Stimulated activated CD8-positive, alpha-beta memory T cell treated with anti-CD3 and anti-CD28 coated beads, Interleukin-2, amount 100 ng/mL, for 48 hours (primary cell): ENCODE results near the gene ADCK2.
"Not testable (repeated sequence)": the region's sequence is repeated elsewhere in the genome, so short reads cannot be mapped to it uniquely, and the experiment has no call there.

Source experiments
- DNase-seq, 2 donors: peaks; one replicate each; pipeline ENCODE4 v3.0.0-alpha.2; 2020; ENCODE audit warnings: low read depth in 2 of 2

Gene ADCK2

DNA sequence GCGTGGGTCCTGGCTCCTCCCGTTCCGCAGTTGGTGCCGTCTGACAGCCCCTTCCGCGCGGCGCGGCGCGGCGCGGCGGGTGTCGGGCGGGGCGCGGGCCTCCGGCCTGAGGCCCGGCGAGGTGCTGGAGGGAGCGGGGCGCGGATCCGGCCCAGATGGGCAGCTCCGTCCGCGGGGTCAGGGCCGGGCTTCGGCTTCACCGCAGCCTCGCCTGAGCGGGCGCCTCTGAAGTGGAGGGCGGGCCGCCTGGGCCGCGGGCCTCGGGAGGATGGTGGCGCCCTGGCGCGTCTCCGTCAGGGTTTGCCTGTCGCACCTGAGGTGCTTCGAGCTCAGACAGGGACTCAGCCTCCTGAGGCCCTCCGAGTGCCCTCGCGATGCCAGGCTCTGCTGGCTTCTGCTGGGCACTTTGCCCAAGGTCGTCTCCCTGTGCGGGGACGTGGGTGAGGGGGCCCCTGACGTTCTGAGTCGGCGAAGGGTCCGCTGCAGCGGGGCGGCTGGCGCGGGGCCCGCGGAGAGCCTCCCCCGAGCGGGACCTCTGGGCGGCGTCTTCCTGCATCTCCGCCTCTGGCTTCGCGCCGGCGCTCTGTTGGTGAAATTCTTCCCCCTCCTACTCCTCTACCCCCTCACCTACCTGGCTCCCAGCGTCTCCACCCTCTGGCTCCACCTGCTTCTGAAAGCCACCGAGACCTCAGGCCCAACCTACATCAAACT, 473 bp downstream of the ADCK2 start:
- peak; percentile 27 to 29 for DNase-seq

DNA sequence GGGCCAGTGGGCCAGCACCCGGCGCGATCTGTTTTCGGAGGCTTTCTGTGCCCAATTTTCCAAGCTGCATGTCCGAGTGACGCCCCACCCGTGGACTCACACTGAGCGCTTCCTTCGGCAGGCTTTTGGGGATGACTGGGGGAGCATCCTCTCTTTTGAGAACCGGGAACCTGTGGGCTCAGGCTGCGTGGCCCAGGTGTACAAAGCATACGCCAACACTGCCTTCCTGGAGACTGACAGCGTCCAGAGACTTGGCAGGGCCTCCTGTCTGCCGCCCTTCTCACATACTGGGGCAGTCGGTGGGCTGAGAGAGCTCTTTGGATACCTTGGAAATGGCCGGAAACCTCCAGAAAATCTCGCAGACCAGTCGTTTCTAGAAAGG, 1.0 kb downstream of the ADCK2 start:
- DNase-seq, result no peak

DNA sequence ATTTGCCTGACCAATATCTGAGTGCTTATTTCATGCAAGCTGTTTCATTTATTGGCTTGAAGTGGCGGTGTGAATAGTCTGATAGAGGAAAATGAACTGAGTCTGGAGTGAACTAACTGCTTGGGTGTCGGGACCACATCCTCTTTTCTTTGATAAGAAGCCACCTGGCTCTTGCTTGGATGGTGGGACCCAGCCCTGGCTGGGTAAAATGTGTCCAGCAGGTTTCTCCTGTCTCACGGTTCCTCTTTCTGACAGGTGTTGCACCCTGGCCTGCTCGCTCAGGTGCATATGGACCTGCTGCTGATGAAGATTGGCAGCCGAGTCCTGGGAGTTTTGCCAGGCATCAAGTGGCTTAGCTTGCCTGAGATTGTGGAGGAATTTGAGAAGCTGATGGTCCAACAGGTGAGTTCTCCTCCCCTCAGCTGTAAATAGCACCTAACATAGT, 1.6 kb downstream of the ADCK2 start:
- no peak for DNase-seq

DNA sequence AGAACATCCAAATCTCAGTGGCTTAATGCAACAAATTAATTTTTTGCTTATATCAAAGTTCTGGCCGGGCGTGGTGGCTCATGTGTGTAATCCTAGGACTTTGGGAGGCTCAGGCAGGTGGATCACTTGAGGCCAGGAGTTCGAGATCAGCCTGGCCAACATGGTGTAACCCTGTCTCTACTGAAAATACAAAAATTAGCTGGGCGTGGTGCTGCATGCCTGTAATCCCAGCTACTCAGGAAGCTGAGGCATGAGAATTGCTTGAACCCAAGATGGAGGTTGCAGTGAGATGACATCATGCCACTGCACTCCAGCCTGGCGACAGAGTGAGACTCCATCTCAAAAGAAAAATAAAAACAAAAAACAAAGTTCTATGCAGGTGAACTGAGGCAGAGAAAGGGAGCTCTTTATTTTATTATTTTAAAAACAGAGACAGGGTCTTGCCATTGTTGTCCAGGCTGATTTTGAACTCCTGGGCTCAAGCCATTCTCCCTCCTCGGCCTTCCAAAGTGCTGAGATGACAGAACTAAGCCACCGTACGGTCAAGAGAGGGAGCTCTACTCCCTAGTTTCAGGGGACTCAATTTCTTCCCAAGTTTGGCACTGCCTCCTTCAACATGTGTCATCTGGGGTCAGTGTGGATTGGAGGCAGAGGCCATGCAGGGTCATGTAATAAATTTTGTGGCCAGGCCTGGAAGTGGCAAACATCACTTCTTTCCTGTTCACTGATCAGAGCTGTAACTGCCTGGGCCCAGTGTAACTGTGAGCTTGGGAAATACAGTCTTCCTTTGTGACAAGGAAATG, 2.4 kb downstream of the ADCK2 start:
- no peak for DNase-seq

- no peak for DNase-seq
These were observed 3.0 kb downstream of the ADCK2 start for GRCh38 chr7:140675726-140676125.

- DNase-seq, result no peak
These were observed 3.6 kb downstream of the ADCK2 start for GRCh38 chr7:140676306-140676705.

- DNase-seq, result not testable (repeated sequence)
These were observed 4.2 kb downstream of the ADCK2 start for GRCh38 chr7:140676956-140677355.

DNA sequence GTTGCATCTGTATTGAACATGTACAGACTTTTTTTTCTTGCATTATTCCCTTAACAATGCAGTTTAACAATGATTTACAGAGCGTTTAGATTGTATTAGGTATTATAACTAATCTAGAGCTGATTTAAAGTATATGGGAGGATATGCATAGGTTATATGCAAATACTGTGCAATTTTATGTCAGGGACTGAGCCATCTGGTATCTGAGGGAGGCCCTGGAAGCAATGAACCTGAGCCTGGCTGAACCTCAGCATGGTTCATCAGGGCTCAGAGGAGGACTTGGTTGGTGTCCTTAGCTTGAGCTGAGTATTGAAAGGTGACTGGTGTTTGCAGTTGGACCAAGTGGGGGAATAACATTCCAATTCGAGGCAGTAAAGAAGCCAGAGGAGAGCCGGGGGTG, 4.8 kb downstream of the ADCK2 start:
- DNase-seq, result no peak

- no peak for DNase-seq
These were observed 5.5 kb downstream of the ADCK2 start for GRCh38 chr7:140678081-140678815.

DNA sequence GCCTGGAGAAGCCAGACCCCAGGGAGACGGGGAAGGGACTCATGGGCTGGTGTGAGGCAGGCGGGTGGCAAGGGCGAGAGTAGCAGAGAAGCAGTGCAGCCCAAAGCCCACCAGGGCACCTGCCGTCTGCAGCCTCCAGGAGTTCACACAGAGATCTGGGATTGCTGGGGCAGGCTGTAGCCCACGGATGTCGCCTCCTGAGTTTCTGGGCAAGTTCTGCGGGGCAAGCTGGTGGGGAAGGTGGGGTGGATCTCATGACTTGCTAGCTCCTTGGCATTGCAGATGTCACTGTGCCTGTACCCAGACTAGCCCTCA, 6.0 kb downstream of the ADCK2 start:
- no peak for DNase-seq

GRCh38 chr7:140679186-140679585, 6.4 kb downstream of the ADCK2 start:
- no peak for DNase-seq

DNA sequence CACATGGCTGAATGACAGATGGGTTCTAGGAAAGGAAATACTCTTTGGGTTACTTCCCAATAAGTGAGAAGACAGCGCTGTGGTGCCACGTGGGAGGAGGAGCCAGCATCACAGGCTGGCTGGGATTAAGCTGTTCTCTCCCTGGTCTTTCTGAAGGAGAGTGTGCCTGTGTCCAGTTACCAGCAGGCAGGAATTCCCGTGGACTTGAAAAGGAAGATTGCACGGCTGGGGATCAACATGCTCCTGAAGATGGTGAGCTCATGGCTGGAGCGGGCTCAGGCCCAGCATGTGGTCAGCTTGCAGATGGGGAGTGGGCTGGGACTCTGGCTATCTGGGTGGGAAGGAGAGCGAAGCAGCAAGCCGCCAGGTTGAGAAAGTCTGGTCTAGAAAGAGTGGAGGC, 8.1 kb downstream of the ADCK2 start:
- no peak for DNase-seq

- DNase-seq, result no peak
These were observed 9.0 kb downstream of the ADCK2 start for GRCh38 chr7:140681766-140682165.

DNA sequence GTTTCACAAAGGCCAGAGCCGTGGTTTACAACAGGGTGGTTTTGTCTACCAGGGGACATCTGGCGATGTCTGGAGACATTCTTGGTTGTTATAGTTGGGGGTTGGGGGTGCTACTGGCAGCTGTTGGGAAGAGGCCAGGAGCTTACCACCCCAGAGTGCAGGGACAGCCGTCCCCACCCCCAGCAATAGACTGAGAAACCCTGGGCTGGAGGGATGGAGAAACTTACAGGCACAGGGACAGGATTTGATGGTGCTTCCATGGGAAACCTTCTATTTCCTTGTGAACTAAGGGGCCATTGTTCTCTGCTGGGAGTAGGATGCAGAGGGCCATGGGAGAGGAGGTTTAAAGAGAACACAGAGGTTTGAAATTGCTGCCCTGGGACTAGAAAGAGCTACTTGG, 10.9 kb downstream of the ADCK2 start:
- DNase-seq, result no peak

DNA sequence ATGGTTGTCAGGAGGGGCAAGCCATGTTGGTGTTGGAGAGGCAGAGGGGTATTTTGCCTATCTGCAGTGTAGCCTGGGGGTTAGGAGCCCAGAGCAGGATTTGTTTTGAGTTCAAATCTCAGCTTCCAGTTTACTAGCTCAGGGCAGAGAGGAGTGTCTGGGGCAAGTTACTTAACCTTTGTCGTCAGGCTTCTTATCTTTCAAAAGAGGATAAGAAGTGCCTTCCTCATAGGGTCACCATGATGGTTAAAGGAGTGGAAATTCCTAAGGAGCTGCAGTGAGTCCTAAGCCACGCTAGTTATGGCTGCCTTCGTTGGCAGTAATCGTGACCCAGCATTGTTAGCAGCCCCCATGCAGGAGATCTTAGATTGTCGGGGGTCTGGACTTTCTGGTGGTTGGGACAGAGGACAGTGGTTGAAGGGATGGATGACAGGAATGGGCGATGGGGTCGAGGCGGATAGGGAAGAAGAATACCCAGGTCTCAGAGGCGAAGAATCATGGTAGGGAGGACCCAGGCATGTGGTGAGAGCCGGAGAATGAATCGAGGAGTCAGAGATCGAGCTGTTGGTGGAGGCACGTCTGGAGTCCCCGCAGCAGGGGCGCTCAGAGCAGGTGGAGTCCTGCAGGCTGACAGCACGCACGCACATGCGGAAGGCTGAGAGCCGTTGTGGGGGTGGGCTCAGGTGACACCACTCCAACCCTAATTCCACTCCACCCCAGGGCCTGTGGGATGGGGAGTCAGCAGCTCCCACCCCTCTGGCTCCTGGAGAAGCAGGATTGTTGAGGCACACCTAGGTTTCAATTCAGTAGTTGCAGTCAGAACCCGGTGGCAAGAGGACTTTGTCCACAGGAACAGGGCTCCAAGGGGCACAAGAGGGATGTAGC, 11.6 kb downstream of the ADCK2 start:
- no peak for DNase-seq

DNA sequence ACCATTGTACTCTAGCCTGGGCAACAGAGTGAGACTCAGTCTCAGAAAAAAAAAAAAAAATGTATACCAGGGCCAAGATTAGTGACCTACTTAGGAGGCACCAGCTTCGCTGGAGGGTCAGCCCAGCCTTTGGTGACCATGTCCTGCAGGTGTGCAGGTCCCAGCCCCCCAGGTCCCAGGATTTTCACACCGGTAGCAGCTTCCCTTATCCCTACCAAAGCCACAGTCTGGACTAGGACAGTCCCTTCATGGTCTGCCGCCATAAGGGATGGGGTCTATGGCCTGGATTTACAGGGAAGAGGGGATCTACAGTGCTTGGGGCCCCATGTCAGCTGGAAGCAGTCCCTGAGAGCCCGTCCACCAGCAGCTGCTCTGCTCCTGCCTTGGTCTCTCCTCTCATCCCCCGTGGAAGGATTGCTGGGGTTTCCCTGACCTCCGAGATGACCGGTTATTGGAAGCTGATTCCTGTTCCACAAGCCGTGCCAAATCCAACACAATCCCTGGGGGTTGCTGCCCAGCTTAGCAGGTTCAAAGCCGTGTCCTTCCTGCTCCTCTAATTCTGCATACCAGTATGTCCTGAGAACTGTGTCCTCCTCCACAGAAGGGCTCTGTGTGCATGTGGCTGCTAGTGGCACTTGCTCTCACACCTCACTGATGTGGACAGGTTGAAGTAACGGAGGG, 12.8 kb downstream of the ADCK2 start:
- DNase-seq, result no peak

DNA sequence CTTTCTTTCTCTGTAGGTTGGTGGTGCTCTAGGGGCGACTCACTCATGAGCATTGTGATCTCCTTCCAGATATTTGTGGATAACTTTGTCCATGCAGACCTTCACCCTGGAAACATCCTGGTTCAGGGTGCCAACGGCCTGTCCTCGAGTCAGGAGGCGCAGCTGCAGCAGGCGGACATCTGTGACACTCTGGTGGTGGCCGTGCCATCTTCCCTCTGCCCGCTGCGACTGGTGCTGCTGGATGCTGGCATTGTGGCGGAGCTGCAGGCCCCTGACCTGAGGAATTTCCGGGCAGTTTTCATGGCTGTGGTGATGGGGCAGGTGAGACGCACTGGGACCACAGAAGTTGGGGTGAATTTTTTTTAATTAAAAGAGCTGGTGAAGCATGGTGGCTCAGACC, 14.2 kb downstream of the ADCK2 start:
- DNase-seq, result no peak

DNA sequence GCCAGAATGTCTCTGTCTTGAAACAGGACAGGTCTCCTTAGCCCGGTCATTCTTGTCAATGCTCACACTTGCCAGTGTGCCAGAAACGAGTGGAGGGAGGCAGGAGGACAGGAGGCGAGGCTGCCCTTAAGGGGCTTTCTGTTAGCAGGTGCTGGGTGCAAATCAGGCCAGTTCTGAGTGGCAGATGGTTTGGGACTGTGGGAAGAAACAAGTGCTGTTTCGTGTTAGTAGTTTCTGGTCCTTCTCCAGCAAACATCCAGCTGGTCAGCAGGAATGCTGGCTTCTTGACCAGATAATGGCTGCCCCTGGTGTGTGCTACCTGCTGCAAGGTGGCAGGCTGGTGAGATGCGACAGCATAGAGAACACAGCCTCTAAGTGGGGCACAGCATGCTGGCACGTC, 15.6 kb downstream of the ADCK2 start:
- DNase-seq, result no peak

DNA sequence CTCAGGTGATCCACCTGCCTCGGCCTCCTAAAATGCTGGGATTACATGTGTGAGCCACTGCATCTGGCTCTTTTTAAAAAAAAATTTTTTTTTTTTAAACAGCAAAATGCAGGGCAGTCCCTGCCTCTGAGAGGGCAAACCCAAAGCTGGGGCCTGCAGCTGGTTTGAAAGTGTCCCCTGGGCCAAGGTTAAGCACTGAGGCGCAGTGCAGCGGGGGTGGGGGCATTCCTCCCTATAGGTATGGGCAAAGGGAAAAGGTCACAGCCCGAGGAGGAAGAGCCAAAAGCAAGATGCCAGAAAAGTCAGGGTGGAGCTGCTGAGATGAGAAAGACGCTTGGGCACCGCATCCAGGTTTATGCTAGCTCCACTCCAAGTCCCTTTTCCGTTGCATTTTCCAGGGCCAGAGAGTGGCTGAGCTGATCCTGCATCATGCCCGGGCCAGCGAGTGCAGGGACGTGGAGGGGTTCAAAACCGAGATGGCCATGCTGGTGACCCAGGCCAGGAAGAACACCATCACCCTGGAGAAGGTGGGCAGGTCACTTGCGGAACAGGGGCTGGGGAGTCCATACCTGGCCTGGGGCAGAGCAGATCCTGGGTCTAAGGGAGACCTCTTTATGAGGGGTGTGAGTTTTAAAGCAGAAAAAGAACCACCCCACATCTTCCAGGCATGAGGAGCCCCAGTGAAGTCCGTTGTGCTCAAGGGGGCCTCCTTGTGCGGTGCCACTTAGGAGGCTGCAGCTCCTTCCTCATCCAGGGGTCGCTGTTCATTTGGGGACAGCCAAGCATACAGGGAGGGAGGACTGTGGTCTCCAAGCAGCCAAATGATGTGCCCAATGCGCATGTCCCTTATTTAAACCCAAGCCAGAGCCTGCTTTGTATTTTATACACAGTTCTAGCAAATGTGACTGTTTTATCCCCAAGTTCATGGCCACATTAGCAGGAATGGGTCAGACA, 16.7 kb downstream of the ADCK2 start:
- no peak for DNase-seq

- DNase-seq, result no peak
These were observed 18.8 kb downstream of the ADCK2 start for GRCh38 chr7:140691376-140692045.
